GM12891 (cell line): ENCODE results near the gene STC2.

Experiments
- POLR2A ChIP-seq: IDR thresholded peaks from 2 replicates; pipeline ENCODE4 v1.6.1; 2011; ENCODE audit warnings: low read depth, low read length, control low read depth
- POLR2AphosphoS5 ChIP-seq: IDR thresholded peaks from 2 replicates; pipeline ENCODE4 v1.6.1; 2011; ENCODE audit warnings: low read depth, low read length, control low read depth
- POU2F2 ChIP-seq: IDR thresholded peaks from 2 replicates; pipeline ENCODE4 v1.6.1; 2011; ENCODE audit warnings: low read depth, mild to moderate bottlenecking, control low read depth, low read length, moderate library complexity
- SPI1 ChIP-seq: IDR thresholded peaks from 2 replicates; pipeline ENCODE4 v1.6.1; 2011; ENCODE audit warnings: low read depth, low read length, control low read depth
- TAF1 ChIP-seq: IDR thresholded peaks from 2 replicates; pipeline ENCODE4 v1.6.1; 2011; ENCODE audit warnings: low read depth, low read length, control low read depth

GRCh38 chr5:173303878-173304590, 24.2 kb downstream of the STC2 start:
- TF ChIP-seq POLR2AphosphoS5 (no peak), POLR2A (no peak), TAF1 (no peak), SPI1 (no peak), POU2F2 (no peak)
